ENCODE results near the gene DMWD.

DNA sequence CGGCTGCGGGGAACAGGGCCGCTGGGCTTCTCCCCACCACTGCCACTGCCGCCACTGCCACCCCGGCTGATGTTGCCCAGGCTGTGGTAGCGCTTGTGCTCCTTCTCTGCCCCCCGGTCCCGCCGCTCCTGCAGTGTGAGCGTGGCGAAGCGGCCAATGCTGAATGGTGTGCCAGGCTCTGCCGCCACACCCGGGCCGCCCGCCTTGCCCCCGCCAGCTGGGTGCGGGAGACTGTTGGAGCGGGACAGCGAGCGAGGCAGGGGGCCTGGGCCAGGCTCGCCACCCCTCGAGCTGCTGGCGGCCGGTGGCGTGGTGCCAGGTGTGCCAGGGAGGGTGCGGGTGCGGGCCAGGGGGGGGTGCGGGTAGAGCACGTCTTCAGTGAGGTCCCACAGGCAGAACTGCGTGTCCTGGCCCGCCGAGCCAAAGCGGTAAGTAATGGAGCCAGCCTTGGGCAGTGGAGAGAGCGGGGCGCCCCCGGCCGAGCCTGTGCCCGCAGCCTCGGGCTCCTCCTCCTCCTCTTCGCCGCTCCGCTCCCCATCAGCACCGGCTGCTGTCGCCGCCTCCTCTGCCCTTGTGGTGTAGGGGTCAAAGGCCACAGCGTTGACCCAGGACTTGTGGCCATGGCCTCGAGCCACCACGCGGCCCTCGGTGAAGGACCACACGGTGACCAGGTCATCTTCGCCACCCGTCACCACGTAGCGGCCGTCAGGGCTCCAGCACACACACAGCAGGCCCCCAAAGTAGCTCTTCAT lies 6.7 kb downstream of the DMWD start:
- TF ChIP-seq CTCF (IDR thresholded peaks at IDR 0.05): no peak
- TF ChIP-seq POLR2A (IDR thresholded peaks at IDR 0.05): no peak
